GM18505 (cell line): ENCODE results near the gene CLK3.

Experiments
- ATAC-seq: cut with Tn5 transposase; IDR thresholded peaks from one replicate; pipeline ENCODE4 v1.9.1; 2021; ENCODE audit not compliant: unreplicated experiment
- POLR2A ChIP-seq: IDR thresholded peaks from 4 replicates; pipeline ENCODE4 v1.6.1; 2011; ENCODE audit warnings: borderline replicate concordance; ENCODE audit not compliant: insufficient read depth, insufficient read length; ENCODE audit errors: extremely low read depth

CLK3 gene

GRCh38 chr15:74615508-74616365 is at the start of gene CLK3:
Gene CLK3 (plus strand): TSS chr15:74615836. CDS start chr15:74619197, 3,361 bp downstream.
- TF ChIP-seq POLR2A: peak; percentile 69
- peak; percentile 71 for ATAC-seq

DNA sequence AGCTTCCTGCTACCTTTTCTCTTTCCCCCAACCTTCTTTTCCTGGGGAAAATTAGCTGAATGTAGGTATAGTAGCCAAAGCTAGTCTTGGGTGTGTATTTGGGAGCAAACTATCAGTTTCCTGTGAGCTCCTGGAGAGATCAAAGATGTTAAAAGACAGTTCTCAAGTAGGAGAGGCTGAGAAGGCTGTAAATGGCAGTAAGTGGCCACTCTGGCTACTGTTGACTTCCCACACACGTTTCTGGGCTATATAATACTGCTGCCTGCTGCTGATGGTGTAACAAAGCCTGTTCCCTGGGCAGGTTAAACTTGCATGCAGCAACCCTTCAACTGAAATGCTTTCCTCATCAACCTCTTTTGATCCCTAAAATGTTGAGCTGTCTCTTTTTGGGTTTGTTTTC is 47.0 kb upstream of the CLK3 start:
- no peak for TF ChIP-seq POLR2A
- no peak for ATAC-seq

DNA sequence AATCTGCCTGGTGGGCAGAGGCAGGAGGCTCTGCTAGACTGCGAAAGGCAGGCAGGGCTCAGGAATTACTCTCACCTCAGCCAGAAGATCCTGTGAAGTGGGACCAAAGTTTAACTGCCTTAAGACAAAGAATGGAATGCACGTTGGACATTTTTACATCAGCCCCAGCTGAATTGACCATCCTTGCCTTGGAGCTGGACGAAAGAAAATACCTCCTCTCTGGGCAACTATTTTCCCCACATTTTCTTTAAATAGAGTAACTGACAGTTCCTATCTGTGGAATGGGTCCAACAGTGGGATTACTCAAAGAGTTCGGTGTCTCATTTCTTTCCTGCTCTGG is 45.9 kb upstream of the CLK3 start:
- no peak for ATAC-seq
- no peak for TF ChIP-seq POLR2A

- no peak for ATAC-seq
- no peak for TF ChIP-seq POLR2A
Observed at GRCh38 chr15:74571191-74571590, 44.4 kb upstream of the CLK3 start.

DNA sequence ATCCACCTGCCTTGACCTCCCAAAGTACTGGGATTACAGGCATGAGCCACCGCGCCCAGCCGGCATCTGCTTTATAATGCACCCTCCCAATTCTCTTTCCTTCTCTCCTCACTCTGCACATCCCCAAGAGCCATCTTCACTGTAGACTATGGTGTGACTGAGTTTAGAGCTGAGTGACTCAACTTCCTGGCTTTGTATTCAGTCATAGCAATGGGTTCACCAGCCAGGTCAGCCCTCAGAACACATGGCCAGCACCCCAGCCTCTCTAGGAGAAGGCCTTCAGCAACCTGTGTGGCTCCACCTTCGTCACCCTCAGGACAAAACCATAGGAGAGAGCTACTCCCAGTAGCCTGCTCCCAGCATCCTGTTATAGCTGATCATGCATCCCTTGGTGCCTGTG is 41.6 kb upstream of the CLK3 start:
- TF ChIP-seq POLR2A: no peak
- no peak for ATAC-seq

DNA sequence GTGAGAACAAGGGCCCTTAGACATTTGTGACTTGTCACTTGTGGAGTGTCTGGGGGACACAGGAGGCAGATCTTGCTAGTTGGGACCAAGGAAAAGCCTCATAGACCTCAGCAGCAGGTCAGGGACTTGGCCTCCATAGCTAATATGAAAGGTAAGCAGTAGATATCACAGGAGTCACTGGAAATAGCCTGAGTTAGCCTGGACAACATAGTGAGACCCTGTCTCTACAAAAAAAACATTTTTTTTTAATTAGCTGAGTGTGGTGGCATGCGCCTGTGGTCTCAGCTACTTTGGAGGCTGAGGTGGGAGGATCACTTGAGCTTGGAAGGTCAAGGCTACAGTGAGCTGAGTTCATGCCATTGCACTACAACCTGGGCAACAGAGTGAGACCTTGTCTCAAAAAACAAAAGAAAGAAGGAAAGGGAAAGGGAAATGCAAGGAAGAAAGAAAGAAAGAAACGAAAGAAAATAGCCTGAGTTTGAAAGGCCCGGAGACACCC is 37.1 kb upstream of the CLK3 start:
- no peak for ATAC-seq
- TF ChIP-seq POLR2A: no peak

GRCh38 chr15:74579001-74579400 is 36.6 kb upstream of the CLK3 start:
- TF ChIP-seq POLR2A: no peak
- no peak for ATAC-seq

DNA sequence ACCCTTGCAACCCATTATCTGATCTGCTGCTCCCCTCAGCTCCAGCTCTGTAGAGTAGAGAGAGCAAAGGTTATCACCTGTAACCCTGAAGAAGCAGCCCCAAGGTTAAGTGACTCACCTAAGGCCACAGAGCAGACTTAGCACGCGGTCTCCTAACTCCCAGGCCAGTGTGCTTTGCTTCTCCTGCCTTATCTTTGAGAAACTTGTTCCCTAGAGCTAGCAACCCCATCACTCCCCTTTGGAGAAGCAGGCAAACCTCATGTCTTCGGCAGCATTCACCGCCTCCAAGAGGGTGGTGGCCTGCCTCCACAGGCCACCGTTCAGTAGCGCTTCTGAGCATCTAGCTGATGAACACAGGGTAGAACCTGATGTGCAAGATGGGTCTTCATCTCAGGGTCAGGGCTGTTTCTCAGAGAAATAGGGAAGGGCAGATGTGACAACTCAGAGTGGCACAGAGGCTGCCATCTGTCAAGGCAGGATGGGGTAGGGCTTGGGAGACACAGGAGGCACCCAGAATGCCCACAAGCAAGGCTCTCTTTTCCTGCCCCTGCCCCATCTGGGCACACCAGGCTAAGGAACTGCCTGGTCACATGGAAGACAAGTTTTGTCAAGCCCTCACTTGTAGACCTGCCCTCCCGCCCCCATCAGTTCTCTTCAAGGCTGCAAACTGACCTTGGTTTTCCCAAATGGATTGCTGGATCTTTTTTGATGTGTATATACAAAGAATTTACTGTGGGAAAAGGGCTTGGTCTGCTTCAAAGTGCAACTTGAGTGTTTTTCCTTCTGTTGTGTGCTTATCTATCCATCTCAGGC is 34.9 kb upstream of the CLK3 start:
- ATAC-seq: no peak
- no peak for TF ChIP-seq POLR2A

- no peak for ATAC-seq
- no peak for TF ChIP-seq POLR2A
Observed at GRCh38 chr15:74584204-74584603, 31.4 kb upstream of the CLK3 start.

- no peak for ATAC-seq
- TF ChIP-seq POLR2A: no peak
Observed at GRCh38 chr15:74584779-74585178, 30.9 kb upstream of the CLK3 start.

DNA sequence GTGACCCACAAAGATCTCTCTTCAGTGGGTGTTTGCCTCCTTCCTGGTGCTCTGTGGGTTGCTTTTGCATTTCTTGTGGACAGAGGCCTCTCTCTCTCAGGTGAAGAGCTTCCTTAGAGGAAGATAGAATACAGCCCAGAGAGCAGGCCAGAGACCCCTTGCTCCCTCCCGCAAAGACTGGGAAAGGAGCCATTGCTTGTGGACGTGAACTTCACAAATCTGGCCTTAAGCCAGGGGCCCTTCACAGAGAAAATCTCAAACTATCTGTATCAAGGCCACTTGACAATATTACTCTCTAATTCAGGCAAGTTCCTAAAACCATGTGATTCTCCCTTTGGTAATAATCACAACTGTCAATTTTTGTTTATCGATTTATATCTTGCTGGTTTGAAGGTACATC is 30.4 kb upstream of the CLK3 start:
- no peak for TF ChIP-seq POLR2A
- no peak for ATAC-seq

DNA sequence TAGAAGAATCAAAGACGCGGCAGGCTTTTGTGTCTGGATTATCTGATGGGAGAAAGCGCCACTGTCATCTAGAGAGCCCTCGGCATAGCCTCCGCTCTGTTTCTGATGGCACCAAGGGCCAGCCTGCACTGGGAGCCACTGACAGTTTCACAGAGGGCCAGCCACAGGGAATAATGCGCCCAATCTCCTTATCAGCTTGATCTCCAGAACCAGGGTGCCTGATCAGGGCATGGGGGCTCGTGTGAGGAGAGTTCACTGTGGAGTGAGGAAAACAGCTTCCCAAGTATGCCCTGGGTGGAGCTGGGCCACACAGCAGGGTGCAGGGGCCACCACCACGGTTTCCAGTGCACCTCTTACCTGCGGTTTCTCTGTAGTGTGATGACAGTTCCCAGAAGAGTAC is 29.8 kb upstream of the CLK3 start:
- TF ChIP-seq POLR2A: no peak
- no peak for ATAC-seq

DNA sequence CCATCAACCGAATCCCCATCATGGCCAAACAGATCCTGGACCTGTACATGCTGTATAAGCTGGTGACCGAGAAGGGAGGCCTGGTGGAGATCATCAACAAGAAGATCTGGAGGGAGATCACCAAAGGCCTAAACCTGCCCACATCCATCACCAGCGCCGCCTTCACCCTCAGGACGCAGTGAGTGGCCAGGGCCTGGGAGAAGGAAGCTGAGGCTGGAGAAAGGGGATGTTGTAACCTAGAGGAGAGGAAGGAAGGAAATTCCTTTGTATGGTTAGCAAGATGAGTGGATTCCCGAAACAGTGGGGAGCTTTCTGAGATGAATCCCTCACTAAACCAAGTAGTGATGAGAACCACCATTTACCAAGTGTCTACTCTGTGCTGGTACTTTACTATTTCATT is 25.8 kb upstream of the CLK3 start:
- no peak for ATAC-seq
- TF ChIP-seq POLR2A: no peak

- ATAC-seq: no peak
- no peak for TF ChIP-seq POLR2A
Observed at GRCh38 chr15:74592222-74592621, 23.4 kb upstream of the CLK3 start.

DNA sequence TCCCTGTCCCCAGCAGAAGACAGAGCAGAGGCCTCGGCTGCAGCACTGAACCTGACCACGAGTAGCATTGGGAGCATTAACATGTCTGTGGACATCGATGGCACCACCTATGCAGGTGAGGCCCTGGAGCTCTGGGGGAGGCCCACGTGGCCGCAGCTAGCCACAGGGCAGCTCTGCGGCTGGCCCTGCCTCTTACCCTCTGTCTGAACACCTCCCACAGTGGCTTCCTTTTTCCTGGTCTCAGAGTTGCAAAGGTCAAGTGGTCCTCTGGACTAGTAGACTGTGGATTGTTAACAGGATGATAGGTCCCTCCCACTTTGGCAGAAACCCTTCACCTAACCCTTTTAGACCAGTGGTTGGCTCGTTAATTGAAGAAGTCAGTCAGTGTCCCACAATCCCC is 22.5 kb upstream of the CLK3 start:
- no peak for ATAC-seq
- no peak for TF ChIP-seq POLR2A

GRCh38 chr15:74594455-74594854 is 21.2 kb upstream of the CLK3 start:
- no peak for TF ChIP-seq POLR2A
- ATAC-seq: no peak
